ENCODE results near the gene DAP. TPM values are rescaled to one million over a fixed set of nuclear protein-coding genes. Genes with fewer than 3 reads are reported as not detected.

DAP gene
- total RNA-seq, 1 donor from 2014 or later: 25.8 TPM

GRCh38 chr5:10752451-10752850 lies 8.6 kb downstream of the DAP start:
- no peak for TF ChIP-seq CTCF (conservative IDR thresholded peaks at IDR 0.05; ENCODE audit: low read depth, low read length)
- no peak for DNase-seq (ENCODE audit: low read depth)
- no peak overlapping the region for H3K4me3 ChIP-seq (ENCODE audit: low read depth, low read length)

- TF ChIP-seq CTCF (conservative IDR thresholded peaks at IDR 0.05; ENCODE audit: low read depth, low read length): no peak
- DNase-seq (ENCODE audit: low read depth): no peak
- no peak overlapping the region for H3K4me3 ChIP-seq (ENCODE audit: low read depth, low read length)
Observed at GRCh38 chr5:10750909-10751308, 10.1 kb downstream of the DAP start.

GRCh38 chr5:10747678-10748622 lies 13.1 kb downstream of the DAP start:
- no peak for DNase-seq (ENCODE audit: low read depth)
- TF ChIP-seq CTCF (conservative IDR thresholded peaks at IDR 0.05; ENCODE audit: low read depth, low read length): no peak

GRCh38 chr5:10746711-10747110 lies 14.3 kb downstream of the DAP start:
- no peak for TF ChIP-seq CTCF (conservative IDR thresholded peaks at IDR 0.05; ENCODE audit: low read depth, low read length)
- no peak for DNase-seq (ENCODE audit: low read depth)
- no peak overlapping the region for H3K4me3 ChIP-seq (ENCODE audit: low read depth, low read length)

More at GRCh38 chr5:10747678-10748622, 13.1 kb downstream of the DAP start:
- H3K4me3 ChIP-seq (ENCODE audit: low read depth, low read length): no peak overlapping the region

- no peak for TF ChIP-seq CTCF (conservative IDR thresholded peaks at IDR 0.05; ENCODE audit: low read depth, low read length)
- H3K4me3 ChIP-seq (ENCODE audit: low read depth, low read length): no peak overlapping the region
- DNase-seq (ENCODE audit: low read depth): no peak
Observed at GRCh38 chr5:10745133-10745532, 15.9 kb downstream of the DAP start.

- no peak for TF ChIP-seq CTCF (conservative IDR thresholded peaks at IDR 0.05; ENCODE audit: low read depth, low read length)
- no peak overlapping the region for H3K4me3 ChIP-seq (ENCODE audit: low read depth, low read length)
- no peak for DNase-seq (ENCODE audit: low read depth)
Observed at GRCh38 chr5:10744681-10745080, 16.4 kb downstream of the DAP start.

- no peak overlapping the region for H3K4me3 ChIP-seq (ENCODE audit: low read depth, low read length)
- no peak for TF ChIP-seq CTCF (conservative IDR thresholded peaks at IDR 0.05; ENCODE audit: low read depth, low read length)
- no peak for DNase-seq (ENCODE audit: low read depth)
Observed at GRCh38 chr5:10743951-10744350, 17.1 kb downstream of the DAP start.

All from epithelial cell of proximal tubule (primary cell).